ENCODE measurements around the gene GIPR. TPM values are rescaled to one million over a fixed set of nuclear protein-coding genes. Genes with fewer than 3 reads are reported as not detected.
A peak's percentile ranks its signal among the peaks of the same experiment; 100 is the strongest.

GIPR gene
- total and polyA plus RNA-seq, 2 experiments from 2014 or later, result 0.42 to 1.2 TPM

GRCh38 chr19:45687599-45687998 lies 19.6 kb downstream of the GIPR start:
- Mint-ChIP-seq H3K36me3 (ENCODE audit: low read depth) (peaks cover 59% of the 10 kb centered on the region), H3K9me3 (no peaks in the 10 kb centered on the region; the same call in 2 of the 3 replicates), H3K27ac (no peak overlapping the region), H3K4me3 (no peak overlapping the region), H3K27me3 (ENCODE audit: insufficient read depth, low read depth, poor library complexity) (peaks cover 18% of the 10 kb centered on the region), H3K4me1 (peaks cover 4% of the 10 kb centered on the region)
- H3K9me2 ChIP-seq (ENCODE audit: insufficient read depth), result no peaks in the 10 kb centered on the region
- no peak overlapping the region for H2AFZ ChIP-seq
- TF ChIP-seq, protein P1, sequence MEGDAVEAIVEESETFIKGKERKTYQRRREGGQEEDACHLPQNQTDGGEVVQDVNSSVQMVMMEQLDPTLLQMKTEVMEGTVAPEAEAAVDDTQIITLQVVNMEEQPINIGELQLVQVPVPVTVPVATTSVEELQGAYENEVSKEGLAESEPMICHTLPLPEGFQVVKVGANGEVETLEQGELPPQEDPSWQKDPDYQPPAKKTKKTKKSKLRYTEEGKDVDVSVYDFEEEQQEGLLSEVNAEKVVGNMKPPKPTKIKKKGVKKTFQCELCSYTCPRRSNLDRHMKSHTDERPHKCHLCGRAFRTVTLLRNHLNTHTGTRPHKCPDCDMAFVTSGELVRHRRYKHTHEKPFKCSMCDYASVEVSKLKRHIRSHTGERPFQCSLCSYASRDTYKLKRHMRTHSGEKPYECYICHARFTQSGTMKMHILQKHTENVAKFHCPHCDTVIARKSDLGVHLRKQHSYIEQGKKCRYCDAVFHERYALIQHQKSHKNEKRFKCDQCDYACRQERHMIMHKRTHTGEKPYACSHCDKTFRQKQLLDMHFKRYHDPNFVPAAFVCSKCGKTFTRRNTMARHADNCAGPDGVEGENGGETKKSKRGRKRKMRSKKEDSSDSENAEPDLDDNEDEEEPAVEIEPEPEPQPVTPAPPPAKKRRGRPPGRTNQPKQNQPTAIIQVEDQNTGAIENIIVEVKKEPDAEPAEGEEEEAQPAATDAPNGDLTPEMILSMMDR (conservative IDR thresholded peaks at IDR 0.05; ENCODE audit: low read depth in 2 of 2), result 0 out of 4 replicates have a peak, but pooled peaks of 1 of the 2 experiments have one; percentile 12
- TF ChIP-seq ETS1 (IDR thresholded peaks at IDR 0.05), result no peak
- DNase-seq (ENCODE audit: low spot score), result no peak
- H4K20me1 ChIP-seq (replicated peaks; ENCODE audit: insufficient read depth), result peaks cover 20% of the 10 kb centered on the region
- no peak overlapping the region for H3K4me3 ChIP-seq
- peaks cover 23% of the 10 kb centered on the region for H3K79me2 ChIP-seq (replicated peaks; ENCODE audit: insufficient read depth)
- ATAC-seq, result no peak
- peaks cover 24% of the 10 kb centered on the region for H3K36me3 ChIP-seq (ENCODE audit: insufficient read depth)
- no peaks in the 10 kb centered on the region for H3K27me3 ChIP-seq (ENCODE audit: insufficient read depth)
- H3K4me1 ChIP-seq (ENCODE audit: insufficient read depth), result peaks cover 5% of the 10 kb centered on the region; the same call in 1 of the 2 replicates
- no peak overlapping the region for H3K27ac ChIP-seq (ENCODE audit: low read depth)
- peaks cover 11% of the 10 kb centered on the region; the same call in 1 of the 2 replicates for H3F3A ChIP-seq (replicated peaks; ENCODE audit: low read depth)
- H3K4me2 ChIP-seq, result no peak overlapping the region

DNA sequence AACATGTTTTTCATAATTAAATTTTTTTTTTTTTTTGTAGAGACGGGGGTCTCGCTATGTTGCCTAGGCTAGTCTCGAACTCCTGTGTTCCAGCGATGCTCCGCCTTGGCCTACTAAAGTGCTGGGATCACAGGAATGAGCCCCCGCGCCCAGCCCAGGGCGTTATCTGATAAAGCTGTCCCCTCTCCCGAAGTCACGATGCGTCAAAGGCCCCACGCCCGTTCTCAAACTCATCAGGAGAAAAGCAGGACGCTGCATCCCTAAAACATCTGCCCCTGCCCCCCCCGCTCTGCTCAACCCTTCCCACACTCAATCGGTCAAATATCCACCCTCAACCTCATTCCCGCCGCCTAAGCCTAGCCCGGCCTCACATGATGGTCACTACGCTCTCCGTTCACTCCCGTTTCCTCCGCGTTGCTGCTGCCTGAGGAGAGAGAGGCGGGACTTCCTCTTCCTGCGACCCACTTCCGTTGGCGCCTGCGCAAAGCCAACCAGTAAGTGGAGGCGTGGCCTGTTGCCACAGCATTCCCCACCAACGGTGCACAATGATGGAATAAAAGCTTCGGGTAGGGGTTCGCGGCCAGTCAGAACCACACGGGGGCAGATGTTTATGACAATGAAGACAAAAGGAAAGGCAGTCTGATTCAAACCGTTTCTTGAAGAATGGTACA lies 23.6 kb downstream of the GIPR start, which contains the start of gene SNRPD2:
Gene SNRPD2, minus strand, starts transcription at position 438 of the 671 bp plus-strand sequence. Its CDS starts 65 bp downstream, at position 373.
- Mint-ChIP-seq H3K27ac (peak within 1 kb of the TSS; percentile 99), H3K27me3 (ENCODE audit: insufficient read depth, low read depth, poor library complexity) (peaks cover 14% of the 10 kb centered on the region), H3K4me3 (peak within 1 kb of the TSS; percentile 95), H3K9me3 (no peaks in the 10 kb centered on the region; the same call in 1 of the 3 replicates), H3K4me1 (peaks cover 4% of the 10 kb centered on the region), H3K36me3 (ENCODE audit: low read depth) (peaks cover 59% of the 10 kb centered on the region)
- ATAC-seq (peak; percentile 66), DNase-seq (ENCODE audit: low spot score) (peak; percentile 98)
- H3K79me2 ChIP-seq (replicated peaks; ENCODE audit: insufficient read depth), result peaks cover 31% of the 10 kb centered on the region
- no peaks in the 10 kb centered on the region for H3K27me3 ChIP-seq (ENCODE audit: insufficient read depth)
- H3K4me2 ChIP-seq, result peak within 1 kb of the TSS; percentile 100
- H4K20me1 ChIP-seq (replicated peaks; ENCODE audit: insufficient read depth), result peaks cover 22% of the 10 kb centered on the region
- H3K36me3 ChIP-seq (ENCODE audit: insufficient read depth), result peaks cover 31% of the 10 kb centered on the region
- H3K4me3 ChIP-seq, result peak within 1 kb of the TSS; percentile 91
- peaks cover 9% of the 10 kb centered on the region for H3K4me1 ChIP-seq (ENCODE audit: insufficient read depth)
- H3K9me2 ChIP-seq (ENCODE audit: insufficient read depth), result no peaks in the 10 kb centered on the region
- peak within 1 kb of the TSS; percentile 86 for H3K27ac ChIP-seq (ENCODE audit: low read depth)
- peaks cover 11% of the 10 kb centered on the region; the same call in 1 of the 2 replicates for H3F3A ChIP-seq (replicated peaks; ENCODE audit: low read depth)
- no peak within 1 kb of the TSS for H2AFZ ChIP-seq
- TF ChIP-seq, protein P1 (conservative IDR thresholded peaks at IDR 0.05; ENCODE audit: low read depth in 2 of 2), result no peak
- peak; percentile 61; the same call in 1 of the 2 replicates for TF ChIP-seq ETS1 (IDR thresholded peaks at IDR 0.05)
- TF ChIP-seq, protein P2, sequence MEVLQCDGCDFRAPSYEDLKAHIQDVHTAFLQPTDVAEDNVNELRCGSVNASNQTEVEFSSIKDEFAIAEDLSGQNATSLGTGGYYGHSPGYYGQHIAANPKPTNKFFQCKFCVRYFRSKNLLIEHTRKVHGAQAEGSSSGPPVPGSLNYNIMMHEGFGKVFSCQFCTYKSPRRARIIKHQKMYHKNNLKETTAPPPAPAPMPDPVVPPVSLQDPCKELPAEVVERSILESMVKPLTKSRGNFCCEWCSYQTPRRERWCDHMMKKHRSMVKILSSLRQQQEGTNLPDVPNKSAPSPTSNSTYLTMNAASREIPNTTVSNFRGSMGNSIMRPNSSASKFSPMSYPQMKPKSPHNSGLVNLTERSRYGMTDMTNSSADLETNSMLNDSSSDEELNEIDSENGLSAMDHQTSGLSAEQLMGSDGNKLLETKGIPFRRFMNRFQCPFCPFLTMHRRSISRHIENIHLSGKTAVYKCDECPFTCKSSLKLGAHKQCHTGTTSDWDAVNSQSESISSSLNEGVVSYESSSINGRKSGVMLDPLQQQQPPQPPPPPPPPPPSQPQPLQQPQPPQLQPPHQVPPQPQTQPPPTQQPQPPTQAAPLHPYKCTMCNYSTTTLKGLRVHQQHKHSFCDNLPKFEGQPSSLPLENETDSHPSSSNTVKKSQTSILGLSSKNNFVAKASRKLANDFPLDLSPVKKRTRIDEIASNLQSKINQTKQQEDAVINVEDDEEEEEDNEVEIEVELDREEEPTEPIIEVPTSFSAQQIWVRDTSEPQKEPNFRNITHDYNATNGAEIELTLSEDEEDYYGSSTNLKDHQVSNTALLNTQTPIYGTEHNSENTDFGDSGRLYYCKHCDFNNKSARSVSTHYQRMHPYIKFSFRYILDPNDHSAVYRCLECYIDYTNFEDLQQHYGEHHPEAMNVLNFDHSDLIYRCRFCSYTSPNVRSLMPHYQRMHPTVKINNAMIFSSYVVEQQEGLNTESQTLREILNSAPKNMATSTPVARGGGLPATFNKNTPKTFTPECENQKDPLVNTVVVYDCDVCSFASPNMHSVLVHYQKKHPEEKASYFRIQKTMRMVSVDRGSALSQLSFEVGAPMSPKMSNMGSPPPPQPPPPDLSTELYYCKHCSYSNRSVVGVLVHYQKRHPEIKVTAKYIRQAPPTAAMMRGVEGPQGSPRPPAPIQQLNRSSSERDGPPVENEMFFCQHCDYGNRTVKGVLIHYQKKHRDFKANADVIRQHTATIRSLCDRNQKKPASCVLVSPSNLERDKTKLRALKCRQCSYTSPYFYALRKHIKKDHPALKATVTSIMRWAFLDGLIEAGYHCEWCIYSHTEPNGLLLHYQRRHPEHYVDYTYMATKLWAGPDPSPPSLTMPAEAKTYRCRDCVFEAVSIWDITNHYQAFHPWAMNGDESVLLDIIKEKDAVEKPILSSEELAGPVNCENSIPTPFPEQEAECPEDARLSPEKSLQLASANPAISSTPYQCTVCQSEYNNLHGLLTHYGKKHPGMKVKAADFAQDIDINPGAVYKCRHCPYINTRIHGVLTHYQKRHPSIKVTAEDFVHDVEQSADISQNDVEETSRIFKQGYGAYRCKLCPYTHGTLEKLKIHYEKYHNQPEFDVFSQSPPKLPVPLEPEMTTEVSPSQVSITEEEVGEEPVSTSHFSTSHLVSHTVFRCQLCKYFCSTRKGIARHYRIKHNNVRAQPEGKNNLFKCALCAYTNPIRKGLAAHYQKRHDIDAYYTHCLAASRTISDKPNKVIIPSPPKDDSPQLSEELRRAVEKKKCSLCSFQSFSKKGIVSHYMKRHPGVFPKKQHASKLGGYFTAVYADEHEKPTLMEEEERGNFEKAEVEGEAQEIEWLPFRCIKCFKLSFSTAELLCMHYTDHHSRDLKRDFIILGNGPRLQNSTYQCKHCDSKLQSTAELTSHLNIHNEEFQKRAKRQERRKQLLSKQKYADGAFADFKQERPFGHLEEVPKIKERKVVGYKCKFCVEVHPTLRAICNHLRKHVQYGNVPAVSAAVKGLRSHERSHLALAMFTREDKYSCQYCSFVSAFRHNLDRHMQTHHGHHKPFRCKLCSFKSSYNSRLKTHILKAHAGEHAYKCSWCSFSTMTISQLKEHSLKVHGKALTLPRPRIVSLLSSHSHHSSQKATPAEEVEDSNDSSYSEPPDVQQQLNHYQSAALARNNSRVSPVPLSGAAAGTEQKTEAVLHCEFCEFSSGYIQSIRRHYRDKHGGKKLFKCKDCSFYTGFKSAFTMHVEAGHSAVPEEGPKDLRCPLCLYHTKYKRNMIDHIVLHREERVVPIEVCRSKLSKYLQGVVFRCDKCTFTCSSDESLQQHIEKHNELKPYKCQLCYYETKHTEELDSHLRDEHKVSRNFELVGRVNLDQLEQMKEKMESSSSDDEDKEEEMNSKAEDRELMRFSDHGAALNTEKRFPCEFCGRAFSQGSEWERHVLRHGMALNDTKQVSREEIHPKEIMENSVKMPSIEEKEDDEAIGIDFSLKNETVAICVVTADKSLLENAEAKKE (CRISPR knock-in tag; IDR thresholded peaks at IDR 0.05), result no peak

Measured in GM23338 (cell line).